ENCODE results near the gene RCL1. TPM values are rescaled to one million over a fixed set of nuclear protein-coding genes. Genes with fewer than 3 reads are reported as not detected.

RCL1 gene
- polyA plus RNA-seq, 1 donor (not counting 4 experiments of a cell fraction or from before 2014, with no cell fraction given) = 16.6 TPM

GRCh38 chr9:4904322-4905134 lies 111.8 kb downstream of the RCL1 start:
- no peak for TF ChIP-seq CTCF (optimal IDR thresholded peaks at IDR 0.05 in 1 of 3, IDR thresholded peaks at IDR 0.05 in 1 of 3, conservative IDR thresholded peaks at IDR 0.05 in 1 of 3; ENCODE audit: extremely low read depth in 1 of 3, insufficient read depth in 2 of 3, low read length in 3 of 3)
- no peak for TF ChIP-seq EZH2 (IDR thresholded peaks at IDR 0.05; ENCODE audit: low read length)
- Histone ChIP-seq H3K27me3 (ENCODE audit: control insufficient read depth, extremely low read depth, insufficient read depth, low read length) (no peaks in the 10 kb centered on the region), H4K20me1 (ENCODE audit: control insufficient read depth, extremely low read depth, insufficient read depth, low read length) (no peaks in the 10 kb centered on the region), H3K79me2 (ENCODE audit: control insufficient read depth, insufficient read depth, low read length) (no peaks in the 10 kb centered on the region), H3K27ac (ENCODE audit: control insufficient read depth, insufficient read depth, low read length) (no peak overlapping the region), H2AFZ (ENCODE audit: control insufficient read depth, low read length) (no peak overlapping the region), H3K4me1 (ENCODE audit: control insufficient read depth, extremely low read depth, insufficient read depth, low read length) (no peaks in the 10 kb centered on the region), H3K36me3 (ENCODE audit: control insufficient read depth in 2 of 2, extremely low read depth in 1 of 2, insufficient read depth in 2 of 2, low read length in 2 of 2) (no peaks in the 10 kb centered on the region), H3K4me3 (ENCODE audit: control insufficient read depth in 2 of 3, extremely low read depth in 1 of 3, insufficient read depth in 2 of 3, low read depth in 1 of 3, low read length in 3 of 3) (no peak overlapping the region), H3K4me2 (ENCODE audit: control insufficient read depth, extremely low read depth, insufficient read depth, low read depth, low read length) (no peak overlapping the region), H3K9me3 (ENCODE audit: control insufficient read depth, low read depth, low read length) (no peaks in the 10 kb centered on the region), H3K9ac (ENCODE audit: control insufficient read depth, extremely low read depth, insufficient read depth, low read length) (no peak overlapping the region), H3K9me1 (ENCODE audit: control insufficient read depth, extremely low read depth, insufficient read depth, low read length) (no peaks in the 10 kb centered on the region)
- DNase-seq (ENCODE audit: low read depth, low spot score) (no peak), FAIRE-seq (no peak)
- dilution Hi-C loops (cut with MboI; ENCODE audit: extremely low pct_ligation_motif_present, low sequenced_read_pairs) = no loop called here

GRCh38 chr9:4905135-4905490 lies 112.4 kb downstream of the RCL1 start:
- dilution Hi-C loops (cut with MboI; ENCODE audit: extremely low pct_ligation_motif_present, low sequenced_read_pairs) = no loop called here
- TF ChIP-seq CTCF (optimal IDR thresholded peaks at IDR 0.05 in 1 of 3, IDR thresholded peaks at IDR 0.05 in 1 of 3, conservative IDR thresholded peaks at IDR 0.05 in 1 of 3; ENCODE audit: extremely low read depth in 1 of 3, insufficient read depth in 2 of 3, low read length in 3 of 3) = no peak
- TF ChIP-seq EZH2 (IDR thresholded peaks at IDR 0.05; ENCODE audit: low read length) = no peak

More at GRCh38 chr9:4905135-4905490, 112.4 kb downstream of the RCL1 start:
- Histone ChIP-seq H3K4me3 (ENCODE audit: control insufficient read depth in 2 of 3, extremely low read depth in 1 of 3, insufficient read depth in 2 of 3, low read depth in 1 of 3, low read length in 3 of 3) (no peak overlapping the region), H3K27me3 (ENCODE audit: control insufficient read depth, extremely low read depth, insufficient read depth, low read length) (no peaks in the 10 kb centered on the region), H4K20me1 (ENCODE audit: control insufficient read depth, extremely low read depth, insufficient read depth, low read length) (no peaks in the 10 kb centered on the region), H3K27ac (ENCODE audit: control insufficient read depth, insufficient read depth, low read length) (no peak overlapping the region), H3K9me3 (ENCODE audit: control insufficient read depth, low read depth, low read length) (no peaks in the 10 kb centered on the region), H3K79me2 (ENCODE audit: control insufficient read depth, insufficient read depth, low read length) (no peaks in the 10 kb centered on the region), H3K4me1 (ENCODE audit: control insufficient read depth, extremely low read depth, insufficient read depth, low read length) (no peaks in the 10 kb centered on the region), H3K4me2 (ENCODE audit: control insufficient read depth, extremely low read depth, insufficient read depth, low read depth, low read length) (no peak overlapping the region), H3K36me3 (ENCODE audit: control insufficient read depth in 2 of 2, extremely low read depth in 1 of 2, insufficient read depth in 2 of 2, low read length in 2 of 2) (no peaks in the 10 kb centered on the region), H3K9ac (ENCODE audit: control insufficient read depth, extremely low read depth, insufficient read depth, low read length) (no peak overlapping the region), H3K9me1 (ENCODE audit: control insufficient read depth, extremely low read depth, insufficient read depth, low read length) (no peaks in the 10 kb centered on the region), H2AFZ (ENCODE audit: control insufficient read depth, low read length) (no peak overlapping the region)
- no peak for DNase-seq (ENCODE audit: low read depth, low spot score)
- FAIRE-seq = no peak

Small RNA genes lying within 50 kb of the gene (small RNA-seq; reads per million reads assigned to genes)
- gene AL158147.1 (ENCODE audit: insufficient read length in 3 of 3, low read depth in 3 of 3, low replicate concordance in 1 of 3) (0 reads per million in 3 experiments), gene MIR101-2 (ENCODE audit: insufficient read length in 3 of 3, low read depth in 3 of 3, low replicate concordance in 1 of 3) (0 reads per million in 3 experiments)

Other genes starting within 250 kb of the RCL1 start
- 5.6 to 7.7 TPM (median 6.6 TPM) in 3 replicates for gene PLPP6, start 130.7 kb upstream of the RCL1 start, polyA plus RNA-seq
- gene SPATA6L, start 126.5 kb upstream of the RCL1 start, polyA plus RNA-seq = 0.51 to 0.92 TPM (median 0.80 TPM) in 3 replicates
- 8.7 to 15.5 TPM (median 11.4 TPM) in 3 replicates for gene CDC37L1, start 113.4 kb upstream of the RCL1 start, polyA plus RNA-seq
- 28.5 to 45.8 TPM (median 37.6 TPM) in 3 replicates for gene AK3, start 51.7 kb upstream of the RCL1 start, polyA plus RNA-seq
- gene JAK2, start 192.3 kb downstream of the RCL1 start, polyA plus RNA-seq = 2.6 to 5.4 TPM (median 3.9 TPM) in 3 replicates